WTC11 (cell line): ENCODE data around the gene IRX2. TPM values are rescaled to one million over a fixed set of nuclear protein-coding genes. Genes with fewer than 3 reads are reported as not detected.

Experiments
- ATAC-seq: fragments of 200-7000 bp; cut with Tn5 transposase; 2 replicates; pipeline ENCODE4 v1.10.0; 2021; ENCODE audit warnings: mild to moderate bottlenecking, moderate library complexity
- CTCF ChIA-PET: fragments of 300-600 bp; sonication (Branson Sonifier 250); formaldehyde crosslinking; loops from one replicate; lab custom pipeline; 2021; ENCODE audit warnings: antibody characterized with exemption; lab: Charles Lee
- POLR2A ChIA-PET: fragments of 350-600 bp; sonication (Branson Sonifier 250); formaldehyde crosslinking; loops from one replicate; lab custom pipeline; 2021; ENCODE audit warnings: antibody characterized with exemption; lab: Charles Lee
- DNase-seq: peaks from one replicate; pipeline ENCODE4 v3.0.0; 2021; ENCODE audit warnings: low spot score
- H3K27ac Mint-ChIP-seq: 2 replicates; pipeline ENCODE4 v1.8.0; 2021; ENCODE audit warnings: mixed read lengths
- H3K27me3 Mint-ChIP-seq: 2 replicates; pipeline ENCODE4 v1.8.0; 2021; ENCODE audit warnings: low read depth, mild to moderate bottlenecking, moderate library complexity, mixed read lengths
- H3K36me3 Mint-ChIP-seq: 2 replicates; pipeline ENCODE4 v1.8.0; 2021; ENCODE audit warnings: mixed read lengths
- H3K4me1 Mint-ChIP-seq: 2 replicates; pipeline ENCODE4 v1.8.0; 2022; ENCODE audit warnings: mixed read lengths
- H3K4me3 Mint-ChIP-seq: 2 replicates; pipeline ENCODE4 v1.8.0; 2021; ENCODE audit warnings: mild to moderate bottlenecking, moderate library complexity, mixed read lengths
- H3K9me3 Mint-ChIP-seq: 2 replicates; pipeline ENCODE4 v1.8.0; 2021; ENCODE audit warnings: mixed read lengths
- ATF2 ChIP-seq: sonication (generic); formaldehyde crosslinking; IDR thresholded peaks from 2 replicates; pipeline ENCODE4 v1.8.1; 2022; ENCODE audit warnings: low read depth, missing genetic modification reagents, borderline replicate concordance
- FOXJ3 ChIP-seq: sonication (generic); formaldehyde crosslinking; IDR thresholded peaks from 2 replicates; pipeline ENCODE4 v1.9.0; 2021; ENCODE audit warnings: missing genetic modification reagents, mild to moderate bottlenecking, borderline replicate concordance
- FOXP1 ChIP-seq: sonication (generic); formaldehyde crosslinking; IDR thresholded peaks from 2 replicates; pipeline ENCODE4 v1.8.0; 2022; ENCODE audit warnings: missing genetic modification reagents, mild to moderate bottlenecking, moderate library complexity, borderline replicate concordance
- KAT7 ChIP-seq: sonication (generic); formaldehyde crosslinking; IDR thresholded peaks from 2 replicates; pipeline ENCODE4 v1.8.1; 2023; ENCODE audit warnings: missing genetic modification reagents, mild to moderate bottlenecking, borderline replicate concordance
- MLX ChIP-seq: sonication (generic); formaldehyde crosslinking; IDR thresholded peaks from 2 replicates; pipeline ENCODE4 v1.8.1; 2023; ENCODE audit warnings: mild to moderate bottlenecking, missing genetic modification reagents, moderate library complexity
- NFYB ChIP-seq: sonication (generic); formaldehyde crosslinking; conservative IDR thresholded peaks from 2 replicates; pipeline ENCODE4 v1.8.0; 2022; ENCODE audit warnings: low read depth, missing genetic modification reagents
- NR2C2 ChIP-seq: sonication (generic); formaldehyde crosslinking; IDR thresholded peaks from 2 replicates; pipeline ENCODE4 v1.8.0; 2022; ENCODE audit warnings: mild to moderate bottlenecking, missing genetic modification reagents
- PRDM15 ChIP-seq: sonication (generic); formaldehyde crosslinking; IDR thresholded peaks from 2 replicates; pipeline ENCODE4 v1.8.0; 2022; ENCODE audit warnings: missing genetic modification reagents
- PREB ChIP-seq: sonication (generic); formaldehyde crosslinking; IDR thresholded peaks from 2 replicates; pipeline ENCODE4 v1.8.1; 2022; ENCODE audit warnings: mild to moderate bottlenecking, missing genetic modification reagents, moderate library complexity, borderline replicate concordance
- ZBTB43 ChIP-seq: sonication (generic); formaldehyde crosslinking; IDR thresholded peaks from 2 replicates; pipeline ENCODE4 v1.8.1; 2023; ENCODE audit warnings: mild to moderate bottlenecking, missing genetic modification reagents
- ZNF138 ChIP-seq: sonication (generic); formaldehyde crosslinking; conservative IDR thresholded peaks from 2 replicates; pipeline ENCODE4 v1.8.1; 2022; ENCODE audit warnings: mild to moderate bottlenecking, moderate library complexity, missing genetic modification reagents
- ZNF416 ChIP-seq: fragments of 250-450 bp; sonication (Bioruptor Pico); IDR thresholded peaks from 2 replicates; pipeline ENCODE4 v1.9.0; 2021; ENCODE audit warnings: mild to moderate bottlenecking, inconsistent platforms
- ZNF671 ChIP-seq: fragments of 250-450 bp; sonication (Bioruptor Pico); IDR thresholded peaks from 2 replicates; pipeline ENCODE4 v1.8.0; 2021; ENCODE audit warnings: mild to moderate bottlenecking
- total RNA-seq: library from RNA; stranded (reverse); gene quantifications from 3 replicates; pipeline ENCODE4 v1.2.3, GENCODE V29; 2021
- TF ChIP-seq, protein P1 (sequence below): sonication (generic); formaldehyde crosslinking; IDR thresholded peaks from 2 replicates; pipeline ENCODE4 v1.8.1; 2022; ENCODE audit warnings: mild to moderate bottlenecking, moderate library complexity, missing genetic modification reagents
- TF ChIP-seq, protein P2 (sequence below): sonication (generic); formaldehyde crosslinking; IDR thresholded peaks from 2 replicates; pipeline ENCODE4 v1.8.0; 2023; ENCODE audit warnings: mild to moderate bottlenecking, missing genetic modification reagents

IRX2 gene
- total RNA-seq, 1 experiment from 2014 or later: 63.2 TPM

DNA sequence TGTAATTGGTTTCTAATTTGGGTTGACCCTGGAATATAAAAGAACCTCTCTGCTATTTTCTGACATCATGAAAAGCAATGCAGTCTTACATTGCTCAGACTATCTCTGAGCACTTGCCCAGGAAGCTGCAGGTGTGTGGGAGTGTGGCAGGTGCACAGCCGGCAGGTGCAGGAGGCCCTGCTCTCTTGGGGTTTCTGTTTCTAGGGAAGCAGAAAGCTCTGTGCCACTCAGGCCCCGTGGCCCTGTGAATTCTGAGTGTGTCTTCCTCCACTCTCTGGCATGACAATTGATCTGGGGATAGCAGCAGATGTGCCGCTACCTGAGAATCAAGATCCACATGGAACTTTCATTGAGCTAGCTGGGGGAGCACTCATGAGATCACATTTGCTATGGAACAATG is 45.7 kb upstream of the IRX2 start:
- ChIA-PET CTCF (interaction anchor here (1.4 kb wide), 1 partner anchor 8 kb away, joined by 4 read pairs; no protein-coding TSS in a partner anchor), POLR2A (no interaction called here)
- Mint-ChIP-seq H3K4me3 (no peak overlapping the region), H3K27me3 (0 out of 2 replicates have a peak, but pooled peaks cover 2% of the 10 kb centered on the region), H3K27ac (no peak overlapping the region), H3K9me3 (peaks cover 19% of the 10 kb centered on the region), H3K4me1 (0 out of 2 replicates have a peak, but pooled peaks cover 3% of the 10 kb centered on the region), H3K36me3 (peaks cover 8% of the 10 kb centered on the region; the same call in 1 of the 2 replicates)
- DNase-seq (no peak), ATAC-seq (no peak)
- TF ChIP-seq PREB (CRISPR knock-in tag) (no peak), NFYB (no peak), ZNF416 (CRISPR knock-in tag) (no peak), ZBTB43 (CRISPR knock-in tag) (no peak), ZNF671 (CRISPR knock-in tag) (no peak), KAT7 (no peak), ATF2 (CRISPR knock-in tag) (no peak), NR2C2 (CRISPR knock-in tag) (no peak), ZNF138 (no peak), FOXJ3 (CRISPR knock-in tag) (no peak), FOXP1 (CRISPR knock-in tag) (no peak), PRDM15 (CRISPR knock-in tag) (no peak), MLX (no peak)
- TF ChIP-seq, protein P1, sequence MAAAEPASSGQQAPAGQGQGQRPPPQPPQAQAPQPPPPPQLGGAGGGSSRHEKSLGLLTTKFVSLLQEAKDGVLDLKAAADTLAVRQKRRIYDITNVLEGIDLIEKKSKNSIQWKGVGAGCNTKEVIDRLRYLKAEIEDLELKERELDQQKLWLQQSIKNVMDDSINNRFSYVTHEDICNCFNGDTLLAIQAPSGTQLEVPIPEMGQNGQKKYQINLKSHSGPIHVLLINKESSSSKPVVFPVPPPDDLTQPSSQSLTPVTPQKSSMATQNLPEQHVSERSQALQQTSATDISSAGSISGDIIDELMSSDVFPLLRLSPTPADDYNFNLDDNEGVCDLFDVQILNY (CRISPR knock-in tag): no peak
- TF ChIP-seq, protein P2, sequence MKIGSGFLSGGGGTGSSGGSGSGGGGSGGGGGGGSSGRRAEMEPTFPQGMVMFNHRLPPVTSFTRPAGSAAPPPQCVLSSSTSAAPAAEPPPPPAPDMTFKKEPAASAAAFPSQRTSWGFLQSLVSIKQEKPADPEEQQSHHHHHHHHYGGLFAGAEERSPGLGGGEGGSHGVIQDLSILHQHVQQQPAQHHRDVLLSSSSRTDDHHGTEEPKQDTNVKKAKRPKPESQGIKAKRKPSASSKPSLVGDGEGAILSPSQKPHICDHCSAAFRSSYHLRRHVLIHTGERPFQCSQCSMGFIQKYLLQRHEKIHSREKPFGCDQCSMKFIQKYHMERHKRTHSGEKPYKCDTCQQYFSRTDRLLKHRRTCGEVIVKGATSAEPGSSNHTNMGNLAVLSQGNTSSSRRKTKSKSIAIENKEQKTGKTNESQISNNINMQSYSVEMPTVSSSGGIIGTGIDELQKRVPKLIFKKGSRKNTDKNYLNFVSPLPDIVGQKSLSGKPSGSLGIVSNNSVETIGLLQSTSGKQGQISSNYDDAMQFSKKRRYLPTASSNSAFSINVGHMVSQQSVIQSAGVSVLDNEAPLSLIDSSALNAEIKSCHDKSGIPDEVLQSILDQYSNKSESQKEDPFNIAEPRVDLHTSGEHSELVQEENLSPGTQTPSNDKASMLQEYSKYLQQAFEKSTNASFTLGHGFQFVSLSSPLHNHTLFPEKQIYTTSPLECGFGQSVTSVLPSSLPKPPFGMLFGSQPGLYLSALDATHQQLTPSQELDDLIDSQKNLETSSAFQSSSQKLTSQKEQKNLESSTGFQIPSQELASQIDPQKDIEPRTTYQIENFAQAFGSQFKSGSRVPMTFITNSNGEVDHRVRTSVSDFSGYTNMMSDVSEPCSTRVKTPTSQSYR (CRISPR knock-in tag): no peak
